Hepatocyte (in vitro differentiated cells): ENCODE results near the gene GKN2.

Experiments used
- CTCF ChIP-seq: fragments of 200-600 bp; sonication (generic); IDR thresholded peaks from 2 replicates; pipeline ENCODE4 v1.5.1; 2016; ENCODE audit warnings: antibody characterized with exemption, mild to moderate bottlenecking; ENCODE audit not compliant: poor library complexity
- EZH2 ChIP-seq: fragments of 200-600 bp; sonication (generic); IDR thresholded peaks from 2 replicates; pipeline ENCODE4 v1.6.1; 2016; ENCODE audit warnings: antibody characterized with exemption, mild to moderate bottlenecking, borderline replicate concordance

- TF ChIP-seq EZH2 (no peak), CTCF (no peak)
Measured at GRCh38 chr2:68989035-68989434, 36.3 kb upstream of the GKN2 start.
